Keratinocyte (primary cell): ENCODE results near the gene FBXL13. TPM values are rescaled to one million over a fixed set of nuclear protein-coding genes. Genes with fewer than 3 reads are reported as not detected.

Experiments used
- DNase-seq: peaks from one replicate; pipeline ENCODE4 v3.0.0-alpha.2; 2011; ENCODE audit warnings: low read depth, missing footprints, low spot score
- FAIRE-seq: peaks from 2 replicates; lab custom pipeline; 2011; peaks lifted over from hg19 to GRCh38; lab: Jason Lieb, UNC
- H2AFZ ChIP-seq: 2 replicates; pipeline ENCODE4 v1.6.0; 2012; ENCODE audit warnings: low read length, control low read depth, inconsistent platforms; ENCODE audit not compliant: control insufficient read depth
- H3K27ac ChIP-seq: 2 replicates; pipeline ENCODE4 v1.5.1; 2011; ENCODE audit warnings: low read length; ENCODE audit not compliant: control insufficient read depth, insufficient read depth
- H3K27me3 ChIP-seq: 3 replicates; pipeline ENCODE4 v1.6.0; 2011; ENCODE audit warnings: low read length; ENCODE audit not compliant: control insufficient read depth, insufficient read depth; ENCODE audit errors: extremely low read depth
- H3K36me3 ChIP-seq, 2 experiments: 2 replicates in 1 of 2; 3 replicates in 1 of 2; pipeline ENCODE4 v1.5.1; 2011; ENCODE audit warnings: low read length in 2 of 2, mild to moderate bottlenecking in 1 of 2; ENCODE audit not compliant: control insufficient read depth in 2 of 2, insufficient read depth in 2 of 2; ENCODE audit errors: extremely low read depth in 1 of 2
- H3K4me1 ChIP-seq: 3 replicates; pipeline ENCODE4 v1.5.1; 2011; ENCODE audit warnings: low read length; ENCODE audit not compliant: control insufficient read depth, insufficient read depth; ENCODE audit errors: extremely low read depth
- H3K4me2 ChIP-seq: 3 replicates; pipeline ENCODE4 v1.6.0; 2011; ENCODE audit warnings: low read depth, low read length; ENCODE audit not compliant: control insufficient read depth, insufficient read depth; ENCODE audit errors: extremely low read depth
- H3K4me3 ChIP-seq, 3 experiments: fragments of 200-600 bp in 1 of 3; sonication (generic) in 1 of 3; 2 replicates in 2 of 3; 3 replicates in 1 of 3; pipeline ENCODE4 v1.5.1; 2011 to 2016; ENCODE audit warnings: low read length in 3 of 3, mild to moderate bottlenecking in 3 of 3, control low read depth in 2 of 3, inconsistent platforms in 1 of 3, low read depth in 1 of 3, mixed read lengths in 1 of 3, mixed run types in 1 of 3, moderate library complexity in 1 of 3; ENCODE audit not compliant: control insufficient read depth in 2 of 3, insufficient read depth in 2 of 3; ENCODE audit errors: extremely low read depth in 1 of 3
- H3K79me2 ChIP-seq: 2 replicates; pipeline ENCODE4 v1.6.0; 2012; ENCODE audit warnings: low read length; ENCODE audit not compliant: control insufficient read depth, insufficient read depth
- H3K9ac ChIP-seq: 3 replicates; pipeline ENCODE4 v1.6.0; 2011; ENCODE audit warnings: low read length; ENCODE audit not compliant: control insufficient read depth, insufficient read depth; ENCODE audit errors: extremely low read depth
- H3K9me1 ChIP-seq: 3 replicates; pipeline ENCODE4 v1.6.0; 2011; ENCODE audit warnings: low read length; ENCODE audit not compliant: control insufficient read depth, insufficient read depth; ENCODE audit errors: extremely low read depth
- H3K9me3 ChIP-seq: 2 replicates; pipeline ENCODE4 v1.5.1; 2012; ENCODE audit warnings: low read depth, low read length; ENCODE audit not compliant: control insufficient read depth
- H4K20me1 ChIP-seq: 3 replicates; pipeline ENCODE4 v1.6.0; 2011; ENCODE audit warnings: low read length; ENCODE audit not compliant: control insufficient read depth, insufficient read depth; ENCODE audit errors: extremely low read depth
- EZH2 ChIP-seq: IDR thresholded peaks from one replicate; pipeline ENCODE4 v1.6.1; 2012; ENCODE audit warnings: inconsistent platforms, mild to moderate bottlenecking, low read length, moderate library complexity
- dilution Hi-C: fragments of 300-500 bp; cut with MboI; formaldehyde crosslinking; loops from one replicate; pipeline ENCODE4 v1.7.0; 2020; ENCODE audit warnings: low sequenced_read_pairs; ENCODE audit not compliant: extremely low pct_ligation_motif_present
- polyA plus RNA-seq, 5 experiments: library from polyadenylated mRNA; depleted of rRNA in 3 of 5; stranded (reverse) in 3 of 5; stranded (forward) in 1 of 5; unstranded in 1 of 5; fragments of >200 nt; gene quantifications; 1 replicate in 1 of 5; 2 replicates in 3 of 5; 3 replicates in 1 of 5; pipeline versions ENCODE4 v1.2.1 to v1.2.3, GENCODE V29; 2011 to 2012; ENCODE audit warnings: missing spikeins in 2 of 5, low read depth in 1 of 5, low replicate concordance in 1 of 5
- TF ChIP-seq, protein P1 (sequence below), 3 experiments: IDR thresholded peaks in 1 of 3; conservative IDR thresholded peaks in 1 of 3; optimal IDR thresholded peaks in 1 of 3; 2 replicates in 2 of 3; 3 replicates in 1 of 3; pipeline versions ENCODE3 to v1.5.1; 2011; ENCODE audit warnings: low read length in 3 of 3, mild to moderate bottlenecking in 3 of 3, moderate library complexity in 2 of 3, control low read depth in 1 of 3, inconsistent platforms in 1 of 3; ENCODE audit not compliant: insufficient read depth in 2 of 3; ENCODE audit errors: extremely low read depth in 1 of 3

FBXL13 gene
- polyA plus RNA-seq, 1 donor (not counting 4 experiments of a cell fraction or from before 2014, with no cell fraction given), result 0.20 TPM

DNA sequence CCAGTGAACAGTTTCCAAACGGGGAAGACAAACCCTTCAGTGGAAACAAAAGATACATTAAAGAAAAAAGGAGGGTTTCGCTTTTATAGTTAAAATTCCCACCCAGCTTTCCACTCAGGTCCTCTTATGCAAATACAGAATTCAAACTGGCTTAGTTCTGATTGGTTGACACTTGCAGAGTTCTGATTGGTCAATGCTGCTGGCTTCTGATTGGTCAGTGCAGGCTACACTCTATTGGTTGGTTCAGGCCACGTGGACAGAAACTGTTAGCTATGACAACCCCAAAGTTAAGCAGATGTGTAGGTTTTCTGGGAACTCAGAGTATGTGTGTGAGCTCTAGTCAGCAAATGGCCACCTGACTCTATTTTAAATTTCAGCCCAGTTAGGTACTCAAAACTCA, 80.0 kb downstream of the FBXL13 start:
- no peak overlapping the region for H3K4me2 ChIP-seq
- TF ChIP-seq, protein P1, sequence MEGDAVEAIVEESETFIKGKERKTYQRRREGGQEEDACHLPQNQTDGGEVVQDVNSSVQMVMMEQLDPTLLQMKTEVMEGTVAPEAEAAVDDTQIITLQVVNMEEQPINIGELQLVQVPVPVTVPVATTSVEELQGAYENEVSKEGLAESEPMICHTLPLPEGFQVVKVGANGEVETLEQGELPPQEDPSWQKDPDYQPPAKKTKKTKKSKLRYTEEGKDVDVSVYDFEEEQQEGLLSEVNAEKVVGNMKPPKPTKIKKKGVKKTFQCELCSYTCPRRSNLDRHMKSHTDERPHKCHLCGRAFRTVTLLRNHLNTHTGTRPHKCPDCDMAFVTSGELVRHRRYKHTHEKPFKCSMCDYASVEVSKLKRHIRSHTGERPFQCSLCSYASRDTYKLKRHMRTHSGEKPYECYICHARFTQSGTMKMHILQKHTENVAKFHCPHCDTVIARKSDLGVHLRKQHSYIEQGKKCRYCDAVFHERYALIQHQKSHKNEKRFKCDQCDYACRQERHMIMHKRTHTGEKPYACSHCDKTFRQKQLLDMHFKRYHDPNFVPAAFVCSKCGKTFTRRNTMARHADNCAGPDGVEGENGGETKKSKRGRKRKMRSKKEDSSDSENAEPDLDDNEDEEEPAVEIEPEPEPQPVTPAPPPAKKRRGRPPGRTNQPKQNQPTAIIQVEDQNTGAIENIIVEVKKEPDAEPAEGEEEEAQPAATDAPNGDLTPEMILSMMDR (optimal IDR thresholded peaks at IDR 0.05 in 1 of 3, IDR thresholded peaks at IDR 0.05 in 1 of 3, conservative IDR thresholded peaks at IDR 0.05 in 1 of 3; ENCODE audit: extremely low read depth in 1 of 3, insufficient read depth in 2 of 3, low read length in 3 of 3), result no peak
- no peak for TF ChIP-seq EZH2
- H3K4me1 ChIP-seq, result peaks cover 32% of the 10 kb centered on the region
- H3K9ac ChIP-seq, result no peak overlapping the region
- H3K4me3 ChIP-seq, result no peak overlapping the region
- no peak for DNase-seq
- H3K9me1 ChIP-seq, result no peaks in the 10 kb centered on the region
- no peaks in the 10 kb centered on the region for H3K27me3 ChIP-seq
- H3K79me2 ChIP-seq, result no peaks in the 10 kb centered on the region
- no peaks in the 10 kb centered on the region for H3K9me3 ChIP-seq
- FAIRE-seq, result no peak
- H3K27ac ChIP-seq, result no peak overlapping the region
- no peak overlapping the region for H2AFZ ChIP-seq
- dilution Hi-C loops, result no loop called here
- H4K20me1 ChIP-seq, result no peaks in the 10 kb centered on the region
- H3K36me3 ChIP-seq, result no peaks in the 10 kb centered on the region

DNA sequence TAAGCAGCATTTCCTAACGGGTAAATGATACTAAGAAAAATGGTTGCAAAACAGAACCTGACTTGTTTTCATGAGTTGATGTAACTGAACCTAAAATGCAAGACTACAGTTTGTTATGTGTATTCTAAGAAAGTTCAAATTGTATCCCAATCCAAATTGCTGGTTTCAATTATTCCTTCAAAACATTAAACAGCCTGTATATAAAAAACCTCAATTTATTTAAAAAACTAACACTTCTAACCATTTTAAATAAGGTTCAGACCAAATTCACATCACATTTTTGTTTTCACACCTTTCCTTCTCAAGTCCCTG, 80.9 kb downstream of the FBXL13 start:
- H3K9ac ChIP-seq, result no peak overlapping the region
- H3K4me3 ChIP-seq, result no peak overlapping the region
- no peaks in the 10 kb centered on the region for H3K27me3 ChIP-seq
- peaks cover 32% of the 10 kb centered on the region for H3K4me1 ChIP-seq
- DNase-seq (no peak), FAIRE-seq (no peak)
- dilution Hi-C loops, result no loop called here
- TF ChIP-seq EZH2, result no peak
- TF ChIP-seq, protein P1 (optimal IDR thresholded peaks at IDR 0.05 in 1 of 3, IDR thresholded peaks at IDR 0.05 in 1 of 3, conservative IDR thresholded peaks at IDR 0.05 in 1 of 3; ENCODE audit: extremely low read depth in 1 of 3, insufficient read depth in 2 of 3, low read length in 3 of 3), result no peak
- H2AFZ ChIP-seq, result peak overlapping the region; percentile 7
- H3K36me3 ChIP-seq, result no peaks in the 10 kb centered on the region
- H3K79me2 ChIP-seq, result no peaks in the 10 kb centered on the region
- no peaks in the 10 kb centered on the region for H3K9me3 ChIP-seq
- H3K9me1 ChIP-seq, result no peaks in the 10 kb centered on the region
- no peaks in the 10 kb centered on the region for H4K20me1 ChIP-seq
- no peak overlapping the region for H3K27ac ChIP-seq
- no peak overlapping the region for H3K4me2 ChIP-seq
